Neutrophil (primary cell): ENCODE measurements around the gene DCAF7.
A peak's percentile ranks its signal among the peaks of the same experiment; 100 is the strongest.

Experiments used
- H3K27ac ChIP-seq: fragments of 200-600 bp; sonication (generic); 2 replicates; pipeline ENCODE4 v1.5.1; 2016; ENCODE audit warnings: mild to moderate bottlenecking, moderate library complexity
- H3K27me3 ChIP-seq: fragments of 200-600 bp; sonication (generic); 2 replicates; pipeline ENCODE4 v1.6.0; 2016; ENCODE audit warnings: mild to moderate bottlenecking
- H3K36me3 ChIP-seq: fragments of 200-600 bp; sonication (generic); 2 replicates; pipeline ENCODE4 v1.5.1; 2017
- H3K4me1 ChIP-seq, 2 experiments: fragments of 200-600 bp in 1 of 2; sonication (generic) in 1 of 2; 1 replicate in 1 of 2; 2 replicates in 1 of 2; pipeline versions ENCODE4 v1.5.1 to v1.6.1; 2013 to 2016; ENCODE audit warnings: low read depth in 1 of 2, low read length in 1 of 2, mild to moderate bottlenecking in 1 of 2, moderate library complexity in 1 of 2; ENCODE audit not compliant: control insufficient read depth in 1 of 2, insufficient read depth in 1 of 2
- H3K4me3 ChIP-seq, 2 experiments: fragments of 200-600 bp in 1 of 2; sonication (generic) in 1 of 2; 1 replicate in 1 of 2; 2 replicates in 1 of 2; pipeline ENCODE4 v1.5.1; 2013 to 2016; ENCODE audit warnings: low read depth in 1 of 2, low read length in 1 of 2, mild to moderate bottlenecking in 1 of 2, moderate library complexity in 1 of 2
- H3K9me3 ChIP-seq: fragments of 200-600 bp; sonication (generic); 2 replicates; pipeline ENCODE4 v1.5.1; 2016
- TF ChIP-seq, protein P1 (sequence below): fragments of 200-600 bp; sonication (generic); IDR thresholded peaks from 2 replicates; pipeline ENCODE4 v1.5.1; 2016; ENCODE audit warnings: antibody characterized with exemption

DCAF7 gene

DNA sequence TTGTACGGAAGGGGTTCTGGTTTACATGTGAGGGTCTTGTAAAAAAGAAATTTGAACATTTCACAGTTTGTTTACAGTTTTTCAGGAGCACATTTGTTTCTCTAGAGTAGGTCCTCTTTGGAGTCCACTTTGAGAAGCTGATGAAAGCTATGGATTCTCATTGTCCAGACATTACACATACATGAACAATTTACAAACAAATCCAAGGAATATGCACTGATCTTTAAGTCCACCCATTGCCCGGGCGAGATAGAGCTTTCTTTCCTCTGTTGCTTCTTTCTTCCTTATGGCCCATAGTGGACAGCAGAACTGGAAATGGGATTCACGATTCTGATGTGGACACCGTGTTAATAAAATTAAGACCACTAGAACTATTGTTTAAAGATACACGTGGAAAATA, 1.9 kb downstream of the DCAF7 start:
- Histone ChIP-seq H3K4me3 (peak overlapping the region in 1 of 2 experiments; percentile 93), H3K36me3 (no peaks in the 10 kb centered on the region), H3K9me3 (no peaks in the 10 kb centered on the region), H3K27me3 (no peaks in the 10 kb centered on the region), H3K27ac (peak overlapping the region; percentile 54), H3K4me1 (peaks cover 43 to 44% of the 10 kb centered on the region in 2 experiments)
- TF ChIP-seq, protein P1, sequence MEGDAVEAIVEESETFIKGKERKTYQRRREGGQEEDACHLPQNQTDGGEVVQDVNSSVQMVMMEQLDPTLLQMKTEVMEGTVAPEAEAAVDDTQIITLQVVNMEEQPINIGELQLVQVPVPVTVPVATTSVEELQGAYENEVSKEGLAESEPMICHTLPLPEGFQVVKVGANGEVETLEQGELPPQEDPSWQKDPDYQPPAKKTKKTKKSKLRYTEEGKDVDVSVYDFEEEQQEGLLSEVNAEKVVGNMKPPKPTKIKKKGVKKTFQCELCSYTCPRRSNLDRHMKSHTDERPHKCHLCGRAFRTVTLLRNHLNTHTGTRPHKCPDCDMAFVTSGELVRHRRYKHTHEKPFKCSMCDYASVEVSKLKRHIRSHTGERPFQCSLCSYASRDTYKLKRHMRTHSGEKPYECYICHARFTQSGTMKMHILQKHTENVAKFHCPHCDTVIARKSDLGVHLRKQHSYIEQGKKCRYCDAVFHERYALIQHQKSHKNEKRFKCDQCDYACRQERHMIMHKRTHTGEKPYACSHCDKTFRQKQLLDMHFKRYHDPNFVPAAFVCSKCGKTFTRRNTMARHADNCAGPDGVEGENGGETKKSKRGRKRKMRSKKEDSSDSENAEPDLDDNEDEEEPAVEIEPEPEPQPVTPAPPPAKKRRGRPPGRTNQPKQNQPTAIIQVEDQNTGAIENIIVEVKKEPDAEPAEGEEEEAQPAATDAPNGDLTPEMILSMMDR = no peak

DNA sequence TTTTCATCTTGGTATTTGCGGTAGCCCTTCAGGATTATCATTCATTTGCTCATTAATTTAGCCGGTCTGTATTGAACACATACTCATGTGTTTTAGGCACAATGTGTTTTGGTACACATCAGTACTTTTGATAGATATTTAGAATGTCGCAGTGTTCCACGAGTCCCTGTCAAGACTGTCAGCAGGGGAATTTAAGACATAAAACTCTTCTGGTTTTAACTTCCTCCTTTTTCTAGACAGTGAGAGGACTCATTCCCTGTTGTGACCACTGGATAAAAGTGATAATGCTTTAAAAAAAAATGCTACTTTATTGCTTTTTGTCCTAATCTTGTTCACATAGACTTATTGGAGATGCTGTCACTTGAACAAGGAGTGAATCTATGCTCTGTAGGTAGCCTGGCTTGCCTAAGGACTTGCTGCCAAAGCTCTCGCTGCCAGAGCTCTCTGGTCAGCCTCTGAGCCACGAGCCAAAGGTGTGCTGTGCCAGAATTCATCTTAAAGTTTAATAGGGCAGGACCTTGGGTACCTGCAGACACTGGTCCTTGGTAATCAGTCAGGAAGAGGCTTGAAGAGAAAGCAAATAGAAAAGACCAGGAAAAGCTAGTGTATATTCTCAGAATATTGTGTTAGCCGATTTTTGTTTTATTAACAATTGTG, 5.4 kb downstream of the DCAF7 start:
- H3K9me3 ChIP-seq = no peaks in the 10 kb centered on the region
- H3K36me3 ChIP-seq = no peaks in the 10 kb centered on the region
- H3K27ac ChIP-seq = peak overlapping the region; percentile 44
- TF ChIP-seq, protein P1 = no peak
- H3K27me3 ChIP-seq = no peaks in the 10 kb centered on the region
- H3K4me1 ChIP-seq = peaks cover 31 to 34% of the 10 kb centered on the region in 2 experiments
- H3K4me3 ChIP-seq = no peak overlapping the region

DNA sequence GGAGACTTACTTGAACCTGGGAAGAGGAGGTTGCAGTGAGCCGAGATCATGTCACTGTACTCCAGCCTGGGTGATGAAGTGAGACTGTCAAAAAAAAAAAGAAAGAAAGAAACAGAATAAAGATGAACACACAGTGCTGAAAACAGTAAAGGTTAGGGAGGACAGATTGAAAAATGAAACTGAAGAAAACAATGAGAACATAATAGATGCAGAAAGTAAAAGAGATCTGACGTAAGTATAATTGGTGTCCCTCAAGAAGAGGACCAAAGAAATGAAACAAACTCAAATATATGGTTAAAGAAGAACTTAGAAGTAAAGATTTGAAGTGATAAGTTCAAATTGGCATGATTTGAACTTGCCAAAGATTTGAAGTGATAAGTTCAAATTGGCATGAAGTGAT, 7.1 kb downstream of the DCAF7 start:
- H3K4me3 ChIP-seq = no peak overlapping the region
- H3K9me3 ChIP-seq = no peaks in the 10 kb centered on the region
- no peaks in the 10 kb centered on the region for H3K27me3 ChIP-seq
- TF ChIP-seq, protein P1 = no peak
- peaks cover 14 to 18% of the 10 kb centered on the region in 2 experiments for H3K4me1 ChIP-seq
- H3K36me3 ChIP-seq = no peaks in the 10 kb centered on the region
- H3K27ac ChIP-seq = no peak overlapping the region

DNA sequence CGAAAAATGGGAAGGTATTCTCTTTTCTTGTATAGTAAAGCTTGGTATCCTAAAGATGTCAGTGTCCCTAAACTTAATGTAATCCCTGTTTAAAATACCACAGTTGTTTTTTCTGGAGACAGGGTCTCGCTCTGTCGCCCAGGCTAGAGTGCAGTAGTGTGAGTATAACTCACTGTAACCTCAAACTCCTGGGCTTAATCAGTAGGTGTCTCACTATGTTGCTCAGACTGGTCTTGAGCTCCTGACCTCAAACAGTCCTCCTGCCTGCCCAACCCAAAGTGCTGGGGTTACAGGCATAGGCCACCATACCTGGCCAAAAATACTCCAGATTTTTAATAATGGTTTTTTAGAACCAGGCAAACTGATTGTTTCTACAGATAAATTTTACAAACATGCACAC, 8.2 kb downstream of the DCAF7 start:
- no peaks in the 10 kb centered on the region for H3K9me3 ChIP-seq
- TF ChIP-seq, protein P1 = no peak
- H3K4me3 ChIP-seq = no peak overlapping the region
- H3K4me1 ChIP-seq = peaks cover 7 to 10% of the 10 kb centered on the region in 2 experiments
- H3K27ac ChIP-seq = no peak overlapping the region
- H3K27me3 ChIP-seq = no peaks in the 10 kb centered on the region
- no peaks in the 10 kb centered on the region for H3K36me3 ChIP-seq

DNA sequence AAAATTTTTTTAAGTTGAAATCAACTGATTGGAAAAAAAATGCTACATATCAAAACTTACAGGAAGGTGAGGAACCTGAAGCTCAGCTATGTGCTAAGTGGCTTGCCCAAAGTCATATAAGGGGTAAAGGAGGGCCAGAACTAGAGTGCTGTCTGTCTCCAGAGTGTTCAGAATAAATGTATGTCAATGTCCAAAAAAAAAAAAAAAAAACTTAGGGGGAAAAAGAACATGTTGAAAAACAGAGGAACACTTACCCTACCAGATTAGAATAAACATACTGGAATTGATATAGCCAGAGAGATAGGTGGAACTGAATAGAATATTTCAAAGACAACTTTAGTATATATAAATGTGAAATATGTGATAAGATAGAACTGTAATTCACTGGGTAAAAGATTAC, 11.5 kb downstream of the DCAF7 start:
- no peaks in the 10 kb centered on the region for H3K4me1 ChIP-seq
- no peak overlapping the region for H3K4me3 ChIP-seq
- H3K9me3 ChIP-seq = no peaks in the 10 kb centered on the region
- TF ChIP-seq, protein P1 = no peak
- H3K27ac ChIP-seq = no peak overlapping the region
- no peaks in the 10 kb centered on the region for H3K27me3 ChIP-seq
- H3K36me3 ChIP-seq = no peaks in the 10 kb centered on the region
